HepG2 (cell line): ENCODE measurements around the gene SULT2B1. TPM values are rescaled to one million over a fixed set of nuclear protein-coding genes. Genes with fewer than 3 reads are reported as not detected.

Experiments used
- ATAD3A ChIP-seq: sonication (generic); formaldehyde crosslinking; IDR thresholded peaks from 2 replicates; pipeline ENCODE4 v1.4.0; 2020; ENCODE audit warnings: missing genetic modification reagents
- DNMT1 ChIP-seq: sonication (generic); formaldehyde crosslinking; IDR thresholded peaks from 2 replicates; pipeline ENCODE4 v1.5.1; 2020; ENCODE audit warnings: mild to moderate bottlenecking, missing genetic modification reagents
- DPF2 ChIP-seq: sonication (generic); formaldehyde crosslinking; IDR thresholded peaks from 2 replicates; pipeline ENCODE4 v1.4.0; 2020; ENCODE audit warnings: mild to moderate bottlenecking, low read depth, missing genetic modification reagents, borderline replicate concordance
- EHMT2 ChIP-seq: fragments of 200-600 bp; sonication (generic); IDR thresholded peaks from 2 replicates; pipeline ENCODE4 v1.7.0; 2017; ENCODE audit warnings: antibody characterized with exemption, low read depth, low read length, borderline replicate concordance
- ERF ChIP-seq: IDR thresholded peaks from 2 replicates; pipeline ENCODE4 v1.6.1; 2018; ENCODE audit warnings: missing biosample characterization, missing genetic modification reagents
- IRF9 ChIP-seq: sonication (generic); formaldehyde crosslinking; IDR thresholded peaks from 2 replicates; pipeline ENCODE4 v1.8.0; 2022; ENCODE audit warnings: missing genetic modification reagents, mild to moderate bottlenecking, borderline replicate concordance
- LCORL ChIP-seq, 2 experiments: fragments of 450-650 bp in 1 of 2; sonication (generic) in 1 of 2; formaldehyde crosslinking in 1 of 2; IDR thresholded peaks; 2 replicates each; pipeline versions ENCODE4 v1.5.0 to v1.6.1; 2017 to 2020; ENCODE audit warnings: antibody characterized with exemption in 1 of 2, missing genetic modification reagents in 1 of 2
- RAD21 ChIP-seq: fragments of 450-650 bp; formaldehyde crosslinking; IDR thresholded peaks from 2 replicates; pipeline ENCODE4 v1.5.0; 2020; ENCODE audit warnings: mild to moderate bottlenecking
- RBFOX2 ChIP-seq: fragments of 200-400 bp; formaldehyde crosslinking; IDR thresholded peaks from 2 replicates; pipeline ENCODE4 v1.6.1; 2017; ENCODE audit warnings: low read depth, mild to moderate bottlenecking, low read length
- SMARCE1 ChIP-seq: fragments of 450-650 bp; IDR thresholded peaks from 2 replicates; pipeline ENCODE4 v1.6.1; 2017; ENCODE audit warnings: borderline replicate concordance
- SMC3 ChIP-seq: IDR thresholded peaks from 2 replicates; pipeline ENCODE4 v1.6.1; 2011; ENCODE audit warnings: low read length, improper control_type of control experiment
- SRSF4 ChIP-seq: fragments of 200-400 bp; formaldehyde crosslinking; IDR thresholded peaks from one replicate; pipeline ENCODE4 v1.6.1; 2018; ENCODE audit warnings: mild to moderate bottlenecking, low read depth, low read length, moderate library complexity; ENCODE audit not compliant: poor library complexity, severe bottlenecking
- STAT5B ChIP-seq: sonication (generic); formaldehyde crosslinking; IDR thresholded peaks from 2 replicates; pipeline ENCODE4 v1.4.0; 2020; ENCODE audit warnings: missing genetic modification reagents
- TAF1 ChIP-seq: sonication (generic); formaldehyde crosslinking; IDR thresholded peaks from 2 replicates; pipeline ENCODE4 v1.4.0; 2020; ENCODE audit warnings: missing genetic modification reagents
- TRAFD1 ChIP-seq: sonication (generic); formaldehyde crosslinking; IDR thresholded peaks from 2 replicates; pipeline ENCODE4 v1.5.1; 2020; ENCODE audit warnings: missing genetic modification reagents, mild to moderate bottlenecking, borderline replicate concordance
- ZBTB25 ChIP-seq: IDR thresholded peaks from 2 replicates; pipeline ENCODE4 v1.6.1; 2018; ENCODE audit warnings: missing genetic modification reagents
- ZFP36L1 ChIP-seq: sonication (generic); formaldehyde crosslinking; IDR thresholded peaks from 2 replicates; pipeline ENCODE4 v1.8.0; 2022; ENCODE audit warnings: mild to moderate bottlenecking, missing genetic modification reagents, moderate library complexity
- ZNF136 ChIP-seq: sonication (generic); formaldehyde crosslinking; IDR thresholded peaks from 2 replicates; pipeline ENCODE4 v1.8.1; 2022; ENCODE audit warnings: low read depth, mild to moderate bottlenecking, moderate library complexity, missing genetic modification reagents
- ZNF180 ChIP-seq: sonication (generic); formaldehyde crosslinking; IDR thresholded peaks from 2 replicates; pipeline ENCODE4 v1.4.0; 2020; ENCODE audit warnings: low read depth, missing genetic modification reagents, borderline replicate concordance
- ZNF264 ChIP-seq: sonication (generic); formaldehyde crosslinking; IDR thresholded peaks from 2 replicates; pipeline ENCODE4 v1.4.0; 2020; ENCODE audit warnings: missing genetic modification reagents
- ZNF468 ChIP-seq: sonication (generic); formaldehyde crosslinking; IDR thresholded peaks from 2 replicates; pipeline ENCODE4 v1.8.0; 2022; ENCODE audit warnings: mild to moderate bottlenecking, moderate library complexity, missing genetic modification reagents
- ZNF549 ChIP-seq: sonication (generic); formaldehyde crosslinking; IDR thresholded peaks from 2 replicates; pipeline ENCODE4 v1.5.0; 2020; ENCODE audit warnings: missing genetic modification reagents
- ZNF629 ChIP-seq: sonication (generic); formaldehyde crosslinking; conservative IDR thresholded peaks from 2 replicates; pipeline ENCODE4 v1.5.0; 2020; ENCODE audit warnings: missing genetic modification reagents
- ZNF737 ChIP-seq: sonication (generic); formaldehyde crosslinking; IDR thresholded peaks from 2 replicates; pipeline ENCODE4 v1.5.0; 2020; ENCODE audit warnings: missing genetic modification reagents, mild to moderate bottlenecking, borderline replicate concordance
- ZNF777 ChIP-seq: sonication (generic); formaldehyde crosslinking; IDR thresholded peaks from 2 replicates; pipeline ENCODE4 v1.4.0; 2020; ENCODE audit warnings: missing genetic modification reagents
- ZNF782 ChIP-seq: sonication (generic); formaldehyde crosslinking; IDR thresholded peaks from 2 replicates; pipeline ENCODE4 v1.4.0; 2020; ENCODE audit warnings: missing genetic modification reagents, mild to moderate bottlenecking, borderline replicate concordance
- polyA plus RNA-seq, 8 experiments: library from polyadenylated mRNA; depleted of rRNA in 3 of 8; stranded (reverse) in 7 of 8; unstranded in 1 of 8; fragments of >200 nt; fragmentation: Illumina TruSeq in 4 of 8; extraction: Trizol in 4 of 8; gene quantifications; 2 replicates each; pipeline versions ENCODE4 v1.2.1 to v1.2.3, GENCODE V29; 2011 to 2016; ENCODE audit warnings: low read depth in 4 of 8, missing spikeins in 1 of 8, mixed read lengths in 1 of 8; ENCODE audit not compliant: insufficient read depth in 1 of 8
- total RNA-seq, 5 experiments: library from RNA; depleted of rRNA; stranded (reverse); fragments of >200 nt; fragmentation: Illumina TruSeq; extraction: Trizol; gene quantifications; 2 replicates each; pipeline ENCODE4 v1.2.3, GENCODE V29; 2016; ENCODE audit warnings: low read depth in 1 of 5

SULT2B1 gene
- total and polyA plus RNA-seq, 2 of the 13 experiments (the other 11 are each of a cell fraction or from before 2014, with no cell fraction given): 0.13 TPM; not detected in 1

GRCh38 chr19:48634424-48635262, 82.7 kb downstream of the SULT2B1 start (continued):
- TF ChIP-seq RAD21 (CRISPR knock-in tag) (no peak), ZNF136 (CRISPR knock-in tag) (no peak), DNMT1 (no peak), ZNF777 (CRISPR knock-in tag) (no peak), ZNF782 (0 out of 2 replicates have a peak, but pooled peaks have one; percentile 25), LCORL (IDR thresholded peaks at IDR 0.05) (no peak), LCORL (CRISPR knock-in tag; IDR thresholded peaks at IDR 0.05) (peak; percentile 72), ATAD3A (CRISPR knock-in tag) (no peak), ZNF737 (CRISPR knock-in tag) (no peak), ZBTB25 (CRISPR knock-in tag) (peak; percentile 44; the same call in 1 of the 2 replicates), ZNF264 (0 out of 2 replicates have a peak, but pooled peaks have one; percentile 50), RBFOX2 (peak; percentile 84), DPF2 (CRISPR knock-in tag) (no peak), TAF1 (CRISPR knock-in tag) (peak; percentile 57; the same call in 1 of the 2 replicates), ERF (CRISPR knock-in tag) (peak; percentile 88), SMARCE1 (no peak), STAT5B (no peak), TRAFD1 (CRISPR knock-in tag) (no peak), IRF9 (CRISPR knock-in tag) (no peak), ZNF468 (CRISPR knock-in tag) (no peak), SMC3 (no peak), ZFP36L1 (CRISPR knock-in tag) (no peak), EHMT2 (no peak), ZNF180 (CRISPR knock-in tag) (no peak), ZNF549 (no peak), ZNF629 (no peak), SRSF4 (no peak)
